Germinal center (tissue), 1 donor: ENCODE data around the gene PCDHGA1.

ENCODE experiments used
- DNase-seq: peaks from one replicate; pipeline ENCODE4 v3.0.0; 2012; ENCODE audit warnings: mixed read lengths, low spot score

Gene PCDHGA1

GRCh38 chr5:141490771-141491170 lies 160.5 kb downstream of the PCDHGA1 start:
- DNase-seq: no peak

- peak; percentile 35 for DNase-seq
These were observed 161.2 kb downstream of the PCDHGA1 start for GRCh38 chr5:141491323-141492167.

- DNase-seq: peak; percentile 46
These were observed 162.0 kb downstream of the PCDHGA1 start for GRCh38 chr5:141492168-141492885.

GRCh38 chr5:141493500-141494422 lies 163.4 kb downstream of the PCDHGA1 start:
- no peak for DNase-seq

- DNase-seq: no peak
These were observed 164.6 kb downstream of the PCDHGA1 start for GRCh38 chr5:141494761-141495452.

- no peak for DNase-seq
These were observed 165.1 kb downstream of the PCDHGA1 start for GRCh38 chr5:141495453-141495811.

GRCh38 chr5:141496038-141496437 lies 165.7 kb downstream of the PCDHGA1 start:
- no peak for DNase-seq

GRCh38 chr5:141501761-141502160 lies 171.4 kb downstream of the PCDHGA1 start:
- DNase-seq: no peak

- no peak for DNase-seq
These were observed 173.4 kb downstream of the PCDHGA1 start for GRCh38 chr5:141503681-141504080.

GRCh38 chr5:141504216-141504615 lies 173.9 kb downstream of the PCDHGA1 start:
- DNase-seq: no peak

GRCh38 chr5:141506381-141507155 lies 176.3 kb downstream of the PCDHGA1 start:
- no peak for DNase-seq

GRCh38 chr5:141507387-141508091 lies 177.2 kb downstream of the PCDHGA1 start:
- peak; percentile 60 for DNase-seq

GRCh38 chr5:141508440-141508797 lies 178.1 kb downstream of the PCDHGA1 start:
- DNase-seq: no peak

GRCh38 chr5:141508798-141509611 lies 178.7 kb downstream of the PCDHGA1 start:
- no peak for DNase-seq

GRCh38 chr5:141510160-141510559 lies 179.8 kb downstream of the PCDHGA1 start:
- no peak for DNase-seq

- peak; percentile 82 for DNase-seq
These were observed 180.7 kb downstream of the PCDHGA1 start for GRCh38 chr5:141510850-141511601.

- DNase-seq: peak; percentile 10
These were observed 181.5 kb downstream of the PCDHGA1 start for GRCh38 chr5:141511771-141512325.

GRCh38 chr5:141512390-141512910 lies 182.1 kb downstream of the PCDHGA1 start:
- peak; percentile 84 for DNase-seq
